MM.1S (cell line): Measurements from ENCODE around the gene TMEM101.

Experiments used
- EZH2 ChIP-seq: fragments of 300-600 bp; sonication (generic); optimal IDR thresholded peaks from 2 replicates; pipeline ENCODE3; 2017; ENCODE audit warnings: low read depth, mild to moderate bottlenecking, antibody characterized with exemption, low read length, mixed read lengths
- TF ChIP-seq, protein P1 (sequence below): fragments of 300-600 bp; sonication (generic); IDR thresholded peaks from 2 replicates; pipeline ENCODE4 v1.5.1; 2016; ENCODE audit warnings: antibody characterized with exemption, low read length, mixed read lengths

DNA sequence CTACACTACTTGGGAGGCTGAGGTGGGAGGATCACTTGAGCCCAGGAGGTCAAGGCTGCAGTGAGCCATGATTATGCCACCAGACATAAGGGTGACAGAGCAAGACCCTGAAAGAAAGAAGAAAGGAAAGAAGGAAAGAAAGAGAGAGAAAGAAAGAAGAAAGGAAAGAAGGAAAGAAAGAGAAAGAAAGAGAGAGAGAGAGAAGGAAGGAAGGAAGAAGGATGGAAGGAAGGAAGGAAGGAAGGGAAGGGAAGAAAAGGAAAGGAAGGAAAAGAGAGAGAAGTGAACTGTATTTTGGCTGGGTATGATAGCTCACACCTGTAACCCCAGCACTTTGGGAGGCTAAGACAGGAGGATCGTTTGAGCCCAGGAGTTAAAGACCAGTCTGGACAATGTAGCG, 36.7 kb downstream of the TMEM101 start:
- TF ChIP-seq, protein P1, sequence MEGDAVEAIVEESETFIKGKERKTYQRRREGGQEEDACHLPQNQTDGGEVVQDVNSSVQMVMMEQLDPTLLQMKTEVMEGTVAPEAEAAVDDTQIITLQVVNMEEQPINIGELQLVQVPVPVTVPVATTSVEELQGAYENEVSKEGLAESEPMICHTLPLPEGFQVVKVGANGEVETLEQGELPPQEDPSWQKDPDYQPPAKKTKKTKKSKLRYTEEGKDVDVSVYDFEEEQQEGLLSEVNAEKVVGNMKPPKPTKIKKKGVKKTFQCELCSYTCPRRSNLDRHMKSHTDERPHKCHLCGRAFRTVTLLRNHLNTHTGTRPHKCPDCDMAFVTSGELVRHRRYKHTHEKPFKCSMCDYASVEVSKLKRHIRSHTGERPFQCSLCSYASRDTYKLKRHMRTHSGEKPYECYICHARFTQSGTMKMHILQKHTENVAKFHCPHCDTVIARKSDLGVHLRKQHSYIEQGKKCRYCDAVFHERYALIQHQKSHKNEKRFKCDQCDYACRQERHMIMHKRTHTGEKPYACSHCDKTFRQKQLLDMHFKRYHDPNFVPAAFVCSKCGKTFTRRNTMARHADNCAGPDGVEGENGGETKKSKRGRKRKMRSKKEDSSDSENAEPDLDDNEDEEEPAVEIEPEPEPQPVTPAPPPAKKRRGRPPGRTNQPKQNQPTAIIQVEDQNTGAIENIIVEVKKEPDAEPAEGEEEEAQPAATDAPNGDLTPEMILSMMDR, result no peak
- TF ChIP-seq EZH2, result no peak
